Ureter (tissue), 1 donor: ENCODE results near the gene AFM. TPM values are rescaled to one million over a fixed set of nuclear protein-coding genes. Genes with fewer than 3 reads are reported as not detected.

Experiments used
- DNase-seq: peaks from one replicate; pipeline ENCODE4 v3.0.0-alpha.2; 2020; ENCODE audit warnings: low spot score
- total RNA-seq: library from RNA; stranded (reverse); gene quantifications from one replicate; pipeline ENCODE4 v1.2.4, GENCODE V29; 2023
- donor health status: DM: yes; HTN: yes; CAD: no.

Gene AFM
- not detected for total RNA-seq

DNA sequence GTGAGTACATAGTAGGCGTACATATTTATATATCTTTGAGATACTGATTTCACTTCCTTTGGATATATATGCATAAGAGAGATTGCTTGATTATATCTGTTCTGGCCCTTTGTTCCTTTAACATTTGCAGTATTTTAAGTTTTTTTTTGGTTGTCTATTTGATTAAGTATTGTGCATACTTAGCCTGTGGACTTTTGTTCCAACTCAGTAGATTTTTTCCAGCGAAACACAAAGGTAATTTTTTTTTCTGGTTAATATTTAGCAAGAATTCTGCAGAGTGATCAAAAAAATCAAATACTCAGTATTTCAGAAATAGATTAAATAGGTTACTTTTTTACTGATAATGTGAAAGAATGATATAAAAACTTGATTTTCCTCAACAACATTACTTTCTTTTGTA is at the start of gene AFM:
TSS of gene AFM (plus strand) at position 388 of the 400 bp plus-strand sequence. CDS start 31 bp downstream, outside the sequence.
- DNase-seq, result no peak

DNA sequence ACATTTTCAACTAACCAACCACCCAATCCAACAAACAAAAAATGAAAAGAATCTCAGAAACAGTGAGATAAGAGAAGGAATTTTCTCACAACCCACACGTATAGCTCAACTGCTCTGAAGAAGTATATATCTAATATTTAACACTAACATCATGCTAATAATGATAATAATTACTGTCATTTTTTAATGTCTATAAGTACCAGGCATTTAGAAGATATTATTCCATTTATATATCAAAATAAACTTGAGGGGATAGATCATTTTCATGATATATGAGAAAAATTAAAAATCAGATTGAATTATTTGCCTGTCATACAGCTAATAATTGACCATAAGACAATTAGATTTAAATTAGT is 49.8 kb upstream of the AFM start:
- DNase-seq, result no peak

DNA sequence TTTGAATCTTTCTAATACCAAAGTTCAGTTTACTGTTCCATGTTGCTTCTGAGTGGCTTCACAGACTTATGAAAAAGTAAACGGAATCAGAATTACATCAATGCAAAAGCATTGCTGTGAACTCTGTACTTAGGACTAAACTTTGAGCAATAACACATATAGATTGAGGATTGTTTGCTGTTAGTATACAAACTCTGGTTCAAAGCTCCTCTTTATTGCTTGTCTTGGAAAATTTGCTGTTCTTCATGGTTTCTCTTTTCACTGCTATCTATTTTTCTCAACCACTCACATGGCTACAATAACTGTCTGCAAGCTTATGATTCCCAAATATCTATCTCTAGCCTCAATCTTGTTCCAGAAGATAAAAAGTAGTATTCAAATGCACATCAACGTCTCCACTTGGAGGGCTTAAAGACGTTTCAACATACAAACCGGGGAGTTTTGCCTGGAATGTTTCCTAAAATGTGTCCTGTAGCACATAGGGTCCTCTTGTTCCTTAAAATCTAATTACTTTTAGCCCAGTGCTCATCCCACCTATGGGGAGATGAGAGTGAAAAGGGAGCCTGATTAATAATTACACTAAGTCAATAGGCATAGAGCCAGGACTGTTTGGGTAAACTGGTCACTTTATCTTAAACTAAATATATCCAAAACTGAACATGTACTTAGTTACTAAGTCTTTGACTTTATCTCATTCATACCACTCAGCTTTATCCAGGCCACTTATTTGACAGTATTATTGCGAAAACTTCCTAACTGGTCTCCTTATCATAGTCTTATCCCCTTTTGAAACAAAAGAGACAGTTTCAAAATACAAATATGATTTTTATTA is 49.2 kb upstream of the AFM start:
- DNase-seq, result no peak

DNA sequence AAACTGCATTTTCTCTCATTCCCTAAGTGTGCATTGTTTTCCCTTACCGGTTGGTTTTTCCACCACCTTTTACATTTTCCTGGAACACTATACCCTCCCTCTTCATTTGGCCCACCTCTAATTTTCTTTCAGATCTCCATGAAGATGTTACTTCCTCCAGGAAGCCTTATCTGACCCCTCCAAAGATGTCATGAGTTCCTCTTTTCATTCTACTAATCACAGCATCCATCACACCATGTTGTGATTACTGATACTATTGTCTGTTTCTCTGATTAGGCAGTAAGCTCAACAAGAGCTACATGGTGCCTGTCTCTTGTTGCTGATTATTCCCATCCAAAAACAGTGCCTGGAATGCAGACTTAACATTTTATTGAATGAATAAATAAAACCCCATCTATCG is 48.4 kb upstream of the AFM start:
- DNase-seq, result no peak

DNA sequence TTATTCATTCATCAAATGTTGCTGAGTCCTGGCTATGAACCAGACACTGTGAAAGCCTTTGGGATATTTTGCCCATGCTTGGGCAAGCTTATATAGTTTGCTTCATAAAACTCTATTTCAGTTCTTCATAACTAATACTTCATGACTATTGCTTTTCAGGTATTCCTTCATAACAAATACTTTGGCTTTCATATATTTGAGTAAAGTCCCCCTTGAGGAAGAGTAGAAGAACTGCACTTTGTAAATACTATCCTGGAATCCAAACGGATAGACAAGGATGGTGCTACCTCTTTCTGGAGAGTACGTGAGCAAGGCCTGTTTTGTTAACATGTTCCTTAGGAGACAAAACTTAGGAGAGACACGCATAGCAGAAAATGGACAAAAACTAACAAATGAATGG is 47.2 kb upstream of the AFM start:
- no peak for DNase-seq

DNA sequence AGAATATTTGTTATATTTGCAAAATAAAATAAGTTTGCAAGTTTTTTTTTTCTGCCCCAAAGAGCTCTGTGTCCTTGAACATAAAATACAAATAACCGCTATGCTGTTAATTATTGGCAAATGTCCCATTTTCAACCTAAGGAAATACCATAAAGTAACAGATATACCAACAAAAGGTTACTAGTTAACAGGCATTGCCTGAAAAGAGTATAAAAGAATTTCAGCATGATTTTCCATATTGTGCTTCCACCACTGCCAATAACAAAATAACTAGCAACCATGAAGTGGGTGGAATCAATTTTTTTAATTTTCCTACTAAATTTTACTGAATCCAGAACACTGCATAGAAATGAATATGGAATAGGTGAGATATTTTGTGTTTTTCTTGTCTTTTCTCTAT is 45.6 kb upstream of the AFM start, which contains the start of gene AFP:
TSS of gene AFP (plus strand) at position 238 of the 400 bp plus-strand sequence. CDS start at position 280, 42 bp downstream.
- DNase-seq, result no peak

- DNase-seq, result no peak
Measured at GRCh38 chr4:73436674-73437557, 44.6 kb upstream of the AFM start.

- DNase-seq, result no peak
Measured at GRCh38 chr4:73437558-73437956, 44.0 kb upstream of the AFM start.

GRCh38 chr4:73438048-73438447 is 43.5 kb upstream of the AFM start:
- no peak for DNase-seq

- DNase-seq, result no peak
Measured at GRCh38 chr4:73438582-73439215, 42.8 kb upstream of the AFM start.

DNA sequence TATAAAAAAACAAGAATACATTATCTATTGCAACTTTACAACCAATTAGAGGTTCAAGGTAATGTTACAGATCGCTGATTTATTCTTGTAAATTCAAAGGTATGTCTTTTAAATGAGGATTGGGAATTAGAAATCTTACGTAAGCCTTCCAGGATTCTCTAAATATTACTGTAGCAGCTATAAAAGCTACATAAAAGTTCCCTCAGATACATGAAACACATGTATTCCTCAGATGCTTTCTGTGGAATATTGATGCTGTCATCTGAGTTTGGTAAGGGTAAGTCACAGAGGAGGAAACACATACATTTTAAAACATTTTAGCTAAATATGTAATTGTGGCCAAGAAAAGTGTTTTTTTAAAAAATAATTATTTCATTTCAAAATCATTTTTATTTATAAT is 42.1 kb upstream of the AFM start:
- DNase-seq, result no peak

DNA sequence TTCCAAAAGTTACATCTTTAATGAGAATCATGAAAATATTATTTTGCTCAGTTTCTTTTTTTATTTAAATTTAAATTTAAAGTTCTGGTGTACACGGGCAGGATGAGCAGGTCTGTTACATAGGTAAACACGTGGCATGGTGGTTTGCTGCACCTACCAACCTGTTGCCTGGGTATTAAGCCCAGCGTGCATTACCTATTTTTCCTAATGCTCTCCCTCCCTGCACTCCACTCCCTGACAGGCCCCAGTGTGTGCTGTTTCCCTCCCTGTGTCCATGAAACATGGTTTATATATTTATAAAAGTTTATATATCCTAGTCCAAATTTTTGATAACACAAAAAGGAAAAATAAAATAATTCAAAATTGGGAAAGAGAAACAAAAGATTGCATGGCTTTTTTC is 41.6 kb upstream of the AFM start:
- DNase-seq, result no peak

- no peak for DNase-seq
Measured at GRCh38 chr4:73440653-73441052, 40.9 kb upstream of the AFM start.

- DNase-seq, result no peak
Measured at GRCh38 chr4:73442275-73442674, 39.3 kb upstream of the AFM start.

- DNase-seq, result no peak
Measured at GRCh38 chr4:73443224-73443623, 38.3 kb upstream of the AFM start.

- DNase-seq, result no peak
Measured at GRCh38 chr4:73445383-73446335, 35.9 kb upstream of the AFM start.

- no peak for DNase-seq
Measured at GRCh38 chr4:73446336-73446938, 35.1 kb upstream of the AFM start.

DNA sequence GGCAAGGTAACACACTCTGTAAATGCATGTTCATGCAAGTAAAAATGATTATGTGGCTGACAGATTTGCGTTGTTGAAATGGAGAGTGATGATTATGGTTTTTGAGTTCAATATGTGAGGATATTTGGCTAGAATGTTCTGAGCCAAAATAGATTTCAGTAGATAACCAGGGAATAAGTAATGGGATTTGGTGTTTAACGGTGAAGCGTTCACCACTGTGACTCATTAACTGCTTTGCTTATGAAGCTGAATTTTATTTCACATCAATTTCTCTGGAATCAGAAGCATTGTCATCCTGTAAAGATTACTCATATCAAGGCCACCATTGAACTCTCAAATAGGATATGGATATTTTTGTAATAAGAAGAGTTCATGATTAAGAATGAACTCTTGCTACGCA is 33.9 kb upstream of the AFM start:
- no peak for DNase-seq

DNA sequence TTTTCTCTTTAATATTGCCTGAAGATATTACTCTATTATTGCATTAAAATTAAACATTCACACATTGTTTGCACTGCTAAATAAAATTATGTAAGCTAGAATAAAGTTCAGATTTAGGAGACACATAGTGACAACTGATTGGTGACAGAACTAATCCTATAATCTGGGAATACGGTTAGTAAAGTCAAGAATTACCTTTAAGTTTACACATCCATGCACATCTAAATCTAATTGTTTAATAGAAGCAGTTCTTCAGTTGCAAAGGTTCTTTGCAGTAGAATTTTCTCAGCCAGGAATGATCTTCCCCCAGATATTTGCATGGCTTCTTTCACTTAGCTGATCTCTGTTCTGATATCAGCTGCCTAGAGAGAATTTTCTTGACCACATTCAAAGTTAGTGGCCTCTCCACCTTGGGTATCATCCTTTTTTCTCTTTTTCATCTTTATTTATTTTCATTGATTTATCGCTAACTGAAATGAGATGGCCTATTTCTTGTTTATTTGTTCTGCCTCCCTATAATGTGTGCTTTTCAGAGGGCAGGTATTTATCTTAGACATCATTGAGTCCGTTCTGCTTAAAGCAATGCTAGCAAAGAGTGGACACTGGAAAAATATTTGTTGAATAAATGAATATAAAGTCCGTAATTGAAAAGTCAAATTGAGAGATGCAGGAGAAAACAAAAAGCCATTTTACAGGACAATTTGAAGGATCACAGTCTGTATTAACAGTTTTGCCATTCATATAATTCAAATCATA is 32.9 kb upstream of the AFM start:
- no peak for DNase-seq

- no peak for DNase-seq
Measured at GRCh38 chr4:73450398-73451004, 31.0 kb upstream of the AFM start.
